ENCODE measurements around the gene GINS3.

DNA sequence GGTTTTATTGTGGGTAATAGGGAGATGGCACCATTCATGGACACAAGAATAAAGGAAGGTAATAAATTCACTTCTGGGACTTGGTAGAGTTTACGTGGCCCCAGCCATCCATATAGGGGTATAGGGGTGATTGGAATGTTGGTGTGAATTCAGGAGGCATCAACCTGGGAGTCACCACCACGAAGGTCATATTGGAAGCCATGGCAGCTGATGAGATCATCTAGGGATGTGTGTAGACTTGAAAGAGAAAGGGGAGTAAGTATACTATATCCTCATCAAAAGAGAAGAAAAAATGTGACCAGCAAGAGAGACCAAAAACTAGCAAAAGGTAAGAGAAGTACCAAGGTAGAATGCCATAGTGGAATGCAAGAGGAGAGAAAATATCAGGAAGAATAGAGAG is 26.6 kb upstream of the GINS3 start:
- TF ChIP-seq, protein P1, sequence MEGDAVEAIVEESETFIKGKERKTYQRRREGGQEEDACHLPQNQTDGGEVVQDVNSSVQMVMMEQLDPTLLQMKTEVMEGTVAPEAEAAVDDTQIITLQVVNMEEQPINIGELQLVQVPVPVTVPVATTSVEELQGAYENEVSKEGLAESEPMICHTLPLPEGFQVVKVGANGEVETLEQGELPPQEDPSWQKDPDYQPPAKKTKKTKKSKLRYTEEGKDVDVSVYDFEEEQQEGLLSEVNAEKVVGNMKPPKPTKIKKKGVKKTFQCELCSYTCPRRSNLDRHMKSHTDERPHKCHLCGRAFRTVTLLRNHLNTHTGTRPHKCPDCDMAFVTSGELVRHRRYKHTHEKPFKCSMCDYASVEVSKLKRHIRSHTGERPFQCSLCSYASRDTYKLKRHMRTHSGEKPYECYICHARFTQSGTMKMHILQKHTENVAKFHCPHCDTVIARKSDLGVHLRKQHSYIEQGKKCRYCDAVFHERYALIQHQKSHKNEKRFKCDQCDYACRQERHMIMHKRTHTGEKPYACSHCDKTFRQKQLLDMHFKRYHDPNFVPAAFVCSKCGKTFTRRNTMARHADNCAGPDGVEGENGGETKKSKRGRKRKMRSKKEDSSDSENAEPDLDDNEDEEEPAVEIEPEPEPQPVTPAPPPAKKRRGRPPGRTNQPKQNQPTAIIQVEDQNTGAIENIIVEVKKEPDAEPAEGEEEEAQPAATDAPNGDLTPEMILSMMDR (IDR thresholded peaks at IDR 0.05): no peak
- TF ChIP-seq POLR2AphosphoS5 (IDR thresholded peaks at IDR 0.05) (no peak), EP300 (IDR thresholded peaks at IDR 0.05) (no peak), POLR2A (IDR thresholded peaks at IDR 0.05) (no peak)

All from upper lobe of left lung (tissue), 4 donors.